B cell (primary cell): ENCODE results near the gene COX6A2.

ENCODE experiments used
- EZH2 ChIP-seq: IDR thresholded peaks from 2 replicates; pipeline ENCODE4 v1.6.1; 2012; ENCODE audit warnings: borderline replicate concordance, low read depth, mild to moderate bottlenecking, moderate library complexity, low read length; ENCODE audit not compliant: insufficient read depth, poor library complexity, severe bottlenecking
- TF ChIP-seq, protein P1 (sequence below): fragments of 200-600 bp; IDR thresholded peaks from one replicate; pipeline ENCODE4 v1.8.0; 2022; ENCODE audit warnings: antibody characterized with exemption, mild to moderate bottlenecking

DNA sequence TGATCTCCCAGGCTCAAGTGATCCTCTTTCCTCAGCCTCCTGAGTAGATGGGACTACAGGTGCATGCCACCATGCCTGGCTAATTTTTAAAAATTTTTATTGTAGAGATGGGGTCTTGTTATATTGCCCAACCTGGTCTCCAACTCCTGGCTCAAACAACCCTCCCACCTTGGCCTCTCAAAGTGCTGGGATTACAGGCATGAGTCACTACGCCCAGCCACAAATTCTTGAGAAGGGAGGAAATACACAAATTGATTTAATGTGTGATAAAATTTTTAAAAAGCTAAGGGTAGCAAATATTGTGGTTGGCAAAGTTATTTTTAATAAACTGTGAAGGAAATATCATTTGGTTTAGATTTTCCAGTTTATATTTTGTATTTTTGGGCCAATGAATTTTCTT, 25.5 kb downstream of the COX6A2 start:
- TF ChIP-seq EZH2 = no peak
- TF ChIP-seq, protein P1, sequence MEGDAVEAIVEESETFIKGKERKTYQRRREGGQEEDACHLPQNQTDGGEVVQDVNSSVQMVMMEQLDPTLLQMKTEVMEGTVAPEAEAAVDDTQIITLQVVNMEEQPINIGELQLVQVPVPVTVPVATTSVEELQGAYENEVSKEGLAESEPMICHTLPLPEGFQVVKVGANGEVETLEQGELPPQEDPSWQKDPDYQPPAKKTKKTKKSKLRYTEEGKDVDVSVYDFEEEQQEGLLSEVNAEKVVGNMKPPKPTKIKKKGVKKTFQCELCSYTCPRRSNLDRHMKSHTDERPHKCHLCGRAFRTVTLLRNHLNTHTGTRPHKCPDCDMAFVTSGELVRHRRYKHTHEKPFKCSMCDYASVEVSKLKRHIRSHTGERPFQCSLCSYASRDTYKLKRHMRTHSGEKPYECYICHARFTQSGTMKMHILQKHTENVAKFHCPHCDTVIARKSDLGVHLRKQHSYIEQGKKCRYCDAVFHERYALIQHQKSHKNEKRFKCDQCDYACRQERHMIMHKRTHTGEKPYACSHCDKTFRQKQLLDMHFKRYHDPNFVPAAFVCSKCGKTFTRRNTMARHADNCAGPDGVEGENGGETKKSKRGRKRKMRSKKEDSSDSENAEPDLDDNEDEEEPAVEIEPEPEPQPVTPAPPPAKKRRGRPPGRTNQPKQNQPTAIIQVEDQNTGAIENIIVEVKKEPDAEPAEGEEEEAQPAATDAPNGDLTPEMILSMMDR = no peak
